NCI-H2107 treated with DMSO at 0.1 percent for 48 hours (cell line): ENCODE measurements around the gene JPT1.
A peak's percentile ranks its signal among the peaks of the same experiment; 100 is the strongest.

Experiments used
- DNase-seq: peaks from one replicate; lab custom pipeline; 2025; ENCODE audit not compliant: unreplicated experiment; lab: John Stamatoyannopoulos, UW

The JPT1 gene

DNA sequence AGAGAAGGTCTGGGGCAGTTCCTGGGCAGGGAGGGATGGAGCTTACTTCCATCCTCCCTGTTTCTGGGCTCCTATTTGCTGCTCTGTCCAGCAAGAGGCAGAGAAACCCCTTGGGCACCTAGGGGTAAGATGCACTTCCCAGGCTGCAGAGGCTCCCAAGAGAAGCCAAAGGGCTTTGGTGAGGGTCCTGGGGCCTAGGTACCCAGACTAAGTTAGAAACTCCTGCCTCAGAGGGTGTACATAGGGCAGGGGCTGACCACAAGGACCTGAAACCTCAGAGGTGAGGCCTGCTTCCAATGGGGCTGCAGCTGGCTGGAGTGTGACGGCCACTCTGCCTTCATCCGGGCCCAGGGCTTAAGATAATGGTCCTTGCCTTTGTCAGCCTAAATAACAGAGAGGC, 46.1 kb downstream of the JPT1 start:
- DNase-seq, result no peak

DNA sequence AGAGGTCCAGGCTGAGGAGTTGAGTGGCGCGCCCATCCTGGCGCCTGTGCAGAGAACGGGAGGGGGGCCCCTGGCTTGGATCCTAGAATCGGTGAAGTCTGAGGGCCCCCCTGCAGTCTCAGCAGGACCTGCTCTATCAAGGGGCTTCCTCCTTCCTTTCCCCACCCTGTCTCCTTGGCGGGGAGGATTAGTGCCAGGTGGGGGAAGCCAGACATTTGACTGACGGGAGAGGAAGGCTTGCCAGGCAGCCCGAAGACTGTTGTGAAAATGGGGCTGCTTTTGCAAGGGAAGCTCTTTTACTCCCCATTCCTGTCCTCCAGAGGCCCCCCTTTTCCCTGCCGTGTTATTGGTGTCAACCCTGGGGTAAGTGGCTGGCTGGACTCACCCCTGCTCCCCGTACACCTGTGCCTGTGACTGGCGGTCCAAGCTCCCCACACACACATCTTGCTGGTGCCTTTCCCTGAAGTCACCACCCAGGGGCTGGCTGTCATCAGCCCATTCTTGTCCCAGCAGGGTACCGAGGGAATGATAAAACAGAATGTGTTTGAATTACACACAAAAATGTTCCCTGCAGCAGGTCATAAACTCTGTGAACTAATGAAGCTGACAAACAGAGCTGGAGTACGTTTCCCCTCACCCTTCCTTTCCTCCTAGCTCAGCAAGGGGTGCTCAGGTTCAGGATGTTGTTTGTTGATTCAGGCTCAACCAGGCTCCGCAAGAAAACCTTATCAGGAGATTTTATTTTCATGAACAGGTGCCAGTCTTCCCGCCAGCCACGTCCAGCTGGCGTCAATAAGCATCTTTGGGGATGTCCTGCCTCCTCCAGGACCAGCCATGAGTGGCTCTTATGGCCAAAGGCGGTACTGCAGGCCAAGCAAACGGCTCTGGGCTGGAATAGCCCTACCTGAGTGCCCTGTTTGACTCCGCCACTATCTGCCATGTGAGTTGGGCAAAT, 48.9 kb downstream of the JPT1 start:
- peak; percentile 53 for DNase-seq

DNA sequence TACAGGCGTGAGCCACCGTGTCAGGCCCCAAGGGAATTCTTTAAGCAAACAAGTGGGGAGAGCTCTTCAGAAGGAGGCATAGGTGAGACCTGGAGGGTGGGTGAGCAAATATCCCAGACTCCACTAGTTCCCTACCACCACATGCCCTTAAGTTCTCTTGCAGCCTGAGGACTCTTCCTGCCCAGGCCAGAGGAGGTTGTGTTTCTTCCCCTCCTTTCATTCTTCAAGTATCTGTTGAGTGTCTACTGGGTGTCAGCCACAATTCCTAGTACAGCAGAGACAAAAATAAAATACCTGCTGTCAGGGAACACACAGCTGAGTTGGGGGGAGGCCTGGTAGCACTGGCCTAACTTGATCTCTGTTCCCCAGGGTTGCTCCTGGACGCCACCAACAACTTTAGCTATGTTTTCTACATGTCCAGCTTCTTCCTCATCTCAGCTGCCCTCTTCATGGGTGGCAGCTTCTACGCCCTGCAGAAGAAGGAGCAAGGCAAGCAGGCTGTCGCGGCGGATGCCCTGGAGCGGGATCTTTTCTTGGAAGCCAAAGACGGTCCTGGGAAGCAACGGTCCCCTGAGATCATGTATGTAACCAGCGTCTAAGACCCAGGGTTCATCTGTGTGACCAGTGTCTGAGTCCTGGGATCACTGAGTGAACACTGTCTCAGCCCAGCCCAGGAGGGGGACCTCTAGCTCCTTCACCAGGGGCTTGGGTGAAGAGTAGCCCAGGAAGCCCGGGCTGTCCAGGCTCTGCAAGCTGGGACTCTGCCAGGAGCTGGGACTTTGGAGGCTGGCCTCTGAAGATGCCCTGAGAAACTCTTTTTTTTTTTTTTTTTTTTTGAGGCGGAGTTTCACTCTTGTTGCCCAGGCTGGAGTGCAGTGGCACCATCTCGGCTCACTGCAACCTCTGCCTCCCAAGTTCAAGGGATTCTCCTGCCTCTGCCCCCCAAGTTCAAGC, 50.4 kb downstream of the JPT1 start:
- DNase-seq, result no peak

DNA sequence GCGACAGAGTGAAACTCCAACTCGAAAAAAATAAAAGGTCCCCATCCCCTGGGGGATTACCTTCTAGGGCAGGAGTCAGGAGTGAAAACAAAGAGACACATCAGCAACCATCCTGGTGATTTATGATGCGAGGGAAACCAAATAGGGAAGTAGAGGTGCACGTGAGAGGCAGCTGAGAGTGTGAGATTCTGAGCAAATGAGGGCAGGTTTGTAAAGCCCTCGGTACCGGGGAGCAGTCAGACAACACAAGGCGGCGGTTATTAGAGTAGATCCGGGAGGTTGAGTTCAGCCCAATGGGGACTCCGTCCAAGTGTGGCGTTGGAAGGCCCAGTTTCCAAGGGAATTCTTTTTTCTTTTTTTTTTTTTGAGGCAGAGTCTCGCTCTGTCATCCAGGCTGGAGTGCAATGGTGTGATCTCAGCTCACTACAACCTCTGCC, 51.9 kb downstream of the JPT1 start:
- peak; percentile 46 for DNase-seq

DNA sequence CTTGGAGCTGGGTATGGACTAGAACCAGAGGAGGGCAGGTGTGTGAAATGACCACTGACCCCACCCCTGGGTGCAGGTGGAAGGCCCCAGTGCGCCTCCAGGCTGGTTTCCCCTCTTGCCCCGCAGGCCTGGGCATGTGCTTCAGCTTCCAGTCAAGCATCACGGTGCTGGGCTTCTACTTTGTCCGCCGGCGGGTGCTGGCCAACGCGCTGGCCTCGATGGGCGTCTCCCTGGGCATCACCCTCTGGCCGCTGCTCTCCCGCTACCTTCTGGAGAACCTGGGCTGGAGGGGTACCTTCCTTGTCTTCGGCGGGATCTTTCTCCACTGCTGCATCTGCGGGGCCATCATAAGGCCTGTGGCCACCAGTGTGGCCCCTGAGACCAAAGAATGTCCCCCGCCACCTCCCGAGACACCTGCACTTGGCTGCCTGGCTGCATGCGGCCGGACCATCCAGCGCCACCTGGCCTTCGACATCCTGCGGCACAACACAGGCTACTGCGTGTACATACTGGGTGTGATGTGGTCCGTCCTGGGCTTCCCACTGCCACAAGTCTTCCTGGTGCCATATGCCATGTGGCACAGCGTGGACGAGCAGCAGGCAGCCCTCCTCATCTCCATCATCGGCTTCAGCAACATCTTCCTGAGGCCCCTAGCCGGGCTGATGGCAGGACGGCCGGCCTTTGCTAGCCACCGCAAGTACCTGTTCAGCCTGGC, 54.3 kb downstream of the JPT1 start:
- DNase-seq, result no peak

DNA sequence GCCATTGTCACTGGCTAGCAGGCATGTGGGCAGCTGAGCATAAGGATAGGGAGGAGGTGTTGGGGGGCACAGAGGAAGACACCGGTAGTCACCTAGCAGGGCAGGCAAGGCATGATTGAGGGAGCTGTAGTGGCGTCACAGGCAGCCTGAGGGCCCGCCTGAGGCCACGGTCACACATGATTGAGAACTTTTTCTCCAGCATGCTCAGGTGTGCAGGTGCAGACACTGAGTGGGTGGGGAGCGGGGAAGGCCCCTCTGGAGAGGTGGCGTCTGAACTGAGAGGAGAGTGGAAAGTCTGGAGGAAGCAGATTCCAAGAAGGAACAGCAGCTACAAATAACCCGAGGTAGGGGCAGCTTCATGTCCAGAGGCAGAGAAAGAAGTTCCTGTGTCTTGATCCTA, 55.5 kb downstream of the JPT1 start:
- no peak for DNase-seq

DNA sequence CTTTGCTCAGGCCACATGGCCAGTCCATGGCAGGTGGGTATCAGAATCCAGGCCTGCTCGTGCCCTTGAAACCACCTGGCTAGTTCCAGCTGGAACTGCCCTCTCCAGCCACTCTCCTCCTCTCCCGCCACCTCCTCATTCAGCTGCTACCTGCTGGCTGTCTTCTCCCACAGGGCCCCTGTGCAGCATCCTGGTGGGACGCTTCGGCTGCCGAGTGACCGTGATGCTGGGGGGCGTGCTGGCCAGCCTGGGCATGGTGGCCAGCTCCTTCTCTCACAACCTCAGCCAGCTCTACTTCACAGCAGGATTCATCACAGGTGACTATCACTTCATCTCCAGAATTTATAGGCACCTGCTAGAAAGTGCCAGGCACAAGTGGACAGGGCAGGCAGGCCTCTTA, 56.4 kb downstream of the JPT1 start:
- no peak for DNase-seq

DNA sequence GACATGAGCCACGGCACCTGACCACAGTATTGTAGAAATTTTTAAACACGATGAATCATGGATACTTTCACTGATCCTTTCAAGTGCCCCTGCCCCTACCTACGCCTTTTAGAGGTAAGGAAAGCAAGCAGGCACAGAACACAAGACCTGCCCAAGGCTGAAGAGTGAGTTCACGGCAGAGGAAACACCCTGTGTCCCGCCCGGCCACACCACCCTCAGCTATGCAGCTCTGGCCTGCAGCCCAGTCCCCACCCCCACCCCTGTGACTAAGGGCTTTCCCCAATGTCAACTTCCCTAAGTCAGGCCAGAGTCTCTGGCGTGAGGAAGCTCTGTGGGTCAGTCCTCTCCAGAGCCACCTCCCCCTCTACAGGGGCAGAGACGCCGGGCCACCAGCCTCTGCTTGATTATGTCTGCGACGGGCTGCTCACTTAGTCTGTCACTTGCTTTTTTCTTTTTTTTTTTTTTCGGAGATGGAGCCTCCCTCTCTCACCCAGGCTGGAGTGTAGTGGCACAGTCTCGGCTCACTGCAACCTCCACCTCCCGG, 58.2 kb downstream of the JPT1 start:
- no peak for DNase-seq

DNA sequence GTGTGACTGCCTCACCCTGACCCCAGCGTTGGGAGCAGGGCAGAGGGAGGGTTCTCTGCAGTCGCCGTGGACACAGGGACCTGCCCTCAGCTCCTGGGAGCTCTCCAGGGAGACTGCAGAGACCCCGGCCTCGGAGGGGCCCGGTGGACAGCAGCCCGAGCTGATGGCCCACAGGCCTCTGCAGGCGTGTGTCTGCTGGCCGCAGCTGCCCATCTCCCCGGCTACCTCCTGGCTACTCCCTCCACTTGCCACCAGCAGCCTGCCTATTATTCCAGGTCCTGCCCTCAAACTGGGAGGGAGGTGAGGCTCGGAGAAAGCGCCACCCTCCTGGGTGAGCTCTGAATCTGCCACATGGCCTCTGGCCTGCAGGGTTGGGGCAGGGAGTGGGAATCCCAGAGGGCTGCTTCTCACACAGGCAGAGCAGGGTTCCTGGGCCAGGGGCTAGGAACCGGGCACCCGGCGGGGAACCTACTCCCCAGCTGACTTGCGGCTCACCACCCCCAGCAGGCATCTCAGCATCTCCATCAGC, 59.4 kb downstream of the JPT1 start:
- DNase-seq, result no peak

DNA sequence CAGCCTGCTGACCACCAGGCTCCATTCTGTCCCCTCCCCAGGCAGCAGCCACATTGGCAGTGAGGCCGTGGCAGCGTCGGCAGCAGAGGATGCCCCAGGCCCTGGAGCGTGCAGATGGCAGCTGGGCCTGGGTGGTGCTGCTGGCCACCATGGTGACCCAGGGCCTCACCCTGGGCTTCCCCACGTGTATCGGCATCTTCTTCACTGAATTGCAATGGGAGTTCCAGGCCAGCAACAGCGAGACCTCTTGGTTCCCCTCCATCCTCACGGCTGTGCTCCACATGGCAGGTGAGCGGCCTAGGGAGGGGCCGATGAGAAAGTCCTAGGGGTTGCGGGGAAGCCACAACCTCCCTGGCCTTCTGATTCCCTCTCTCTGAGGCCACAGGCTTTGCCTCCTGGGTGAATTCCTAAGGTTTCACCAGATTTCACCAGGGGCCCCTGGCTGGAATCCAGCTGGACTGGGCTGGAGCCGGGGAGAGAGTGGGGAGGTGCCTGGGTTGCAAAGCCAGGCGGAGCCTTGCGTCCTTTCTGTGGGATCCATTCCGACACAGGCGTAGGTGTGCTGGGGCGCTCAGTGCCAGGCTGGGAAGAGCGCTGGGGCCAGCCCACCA, 60.7 kb downstream of the JPT1 start:
- DNase-seq, result no peak

DNA sequence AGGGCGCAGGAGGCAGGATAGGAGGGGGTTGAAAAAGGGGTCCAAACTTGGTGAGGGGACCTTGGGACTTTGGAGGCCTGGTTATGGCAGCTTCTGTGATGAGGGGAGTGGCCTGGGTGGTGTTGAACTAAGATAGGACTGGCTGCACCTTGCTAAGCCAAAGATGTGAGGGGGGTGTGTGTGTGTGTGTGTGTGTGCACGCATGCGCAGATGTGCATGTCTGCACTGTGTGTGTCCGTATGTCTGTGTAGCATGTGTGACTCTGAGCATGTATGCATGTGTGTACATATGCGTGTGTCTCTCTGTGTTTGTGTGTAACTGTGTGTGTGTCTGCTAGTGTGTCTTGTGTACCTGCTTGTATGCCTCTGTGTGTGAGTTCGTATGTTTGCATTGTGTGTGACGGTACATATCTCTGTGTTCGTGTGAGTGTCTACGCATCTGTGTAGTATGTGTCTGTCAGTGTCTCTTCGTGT, 62.4 kb downstream of the JPT1 start:
- DNase-seq, result no peak

DNA sequence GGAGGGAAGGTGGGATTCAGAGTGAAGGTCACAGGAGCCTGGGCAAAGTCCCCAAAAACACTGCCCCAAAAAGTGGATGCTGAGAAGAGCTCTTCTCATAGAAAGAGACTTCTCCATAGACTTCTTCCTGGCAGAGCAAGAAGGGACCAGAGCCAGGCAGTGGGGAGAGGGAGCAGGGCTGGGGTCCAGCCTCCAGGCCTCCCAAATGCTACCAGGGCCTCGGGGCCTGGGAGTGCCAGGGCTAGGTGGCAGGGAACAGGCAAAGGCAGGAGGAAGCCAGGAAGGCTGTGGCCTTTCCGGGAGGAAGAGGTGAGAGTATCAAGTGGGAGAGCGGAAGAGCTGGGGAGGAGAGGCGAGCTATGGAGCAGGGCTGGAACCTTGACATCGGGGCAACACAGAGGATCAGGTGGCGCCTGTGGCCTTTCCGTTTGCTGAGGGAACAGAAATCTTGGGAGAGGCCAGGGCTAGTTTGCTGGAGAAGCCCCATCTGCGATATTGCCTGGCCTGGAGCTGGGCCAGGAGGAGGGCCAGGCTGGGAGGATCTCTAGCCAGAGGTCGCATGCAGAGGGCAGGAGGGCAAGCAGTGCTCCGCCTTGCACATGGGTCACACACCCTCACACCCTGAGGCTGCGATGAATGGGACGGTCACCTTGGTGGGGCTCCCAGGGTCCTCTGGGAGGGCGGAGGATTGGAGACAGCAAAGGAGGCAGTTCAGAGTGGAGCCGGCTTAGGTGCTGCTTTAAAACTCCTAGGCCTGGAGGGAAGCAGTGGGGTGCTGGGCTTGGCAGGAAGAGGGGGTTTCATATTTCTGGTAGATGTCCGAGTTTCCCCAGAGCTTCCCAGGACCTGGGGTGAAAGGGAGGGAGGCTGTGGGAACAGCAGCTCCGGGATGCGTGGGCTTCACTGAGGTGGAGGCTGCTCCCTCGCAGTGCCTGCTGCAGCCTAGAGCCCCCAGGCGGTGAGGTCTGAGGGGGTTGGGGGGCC, 63.1 kb downstream of the JPT1 start:
- no peak for DNase-seq

DNA sequence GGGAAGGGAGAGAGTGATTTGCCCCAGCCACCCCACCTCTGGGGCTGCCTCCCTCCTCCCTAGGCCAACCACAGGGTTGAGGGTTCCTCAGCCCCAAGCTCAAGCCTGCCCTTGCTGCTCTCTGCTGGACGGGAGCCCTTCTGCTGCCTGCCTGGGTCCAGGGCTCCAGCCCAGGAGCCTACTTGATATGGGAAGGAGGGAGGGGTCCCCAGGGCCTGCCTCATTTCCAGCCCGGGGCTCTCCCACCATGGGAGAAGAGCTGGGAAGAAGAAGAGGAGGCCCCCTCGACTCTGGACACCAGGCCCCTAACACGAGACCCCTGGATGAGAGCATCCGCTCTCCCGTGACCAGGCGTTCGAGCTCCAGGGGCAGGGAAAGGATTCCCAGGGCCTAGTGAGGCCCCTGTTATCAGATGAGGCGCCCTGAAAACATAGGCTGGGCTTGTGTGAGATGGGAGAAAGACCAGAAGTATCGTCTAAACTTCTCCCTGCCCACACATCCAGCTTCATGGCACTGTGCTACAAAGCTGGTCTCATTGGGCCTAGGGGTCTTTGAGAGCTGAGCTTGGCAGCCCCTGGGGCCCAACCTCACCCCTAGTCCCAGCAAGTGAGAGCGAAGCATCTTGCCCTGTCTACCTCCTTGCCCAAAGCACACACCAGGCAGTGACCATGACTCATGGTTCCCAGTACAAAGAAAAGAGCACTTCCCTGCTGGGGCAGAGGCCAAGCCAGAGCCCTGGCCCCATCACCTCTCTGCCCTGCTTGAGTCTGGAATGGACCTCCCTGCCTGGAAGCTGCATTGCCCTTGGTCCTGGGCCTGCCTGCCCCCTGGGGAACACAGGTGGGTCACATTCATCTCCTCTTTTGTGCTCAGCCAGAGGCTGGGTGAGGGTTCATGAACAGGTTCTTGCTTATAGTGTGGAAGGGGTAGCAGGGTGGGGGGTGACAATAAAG, 65.6 kb downstream of the JPT1 start:
- DNase-seq, result no peak

DNA sequence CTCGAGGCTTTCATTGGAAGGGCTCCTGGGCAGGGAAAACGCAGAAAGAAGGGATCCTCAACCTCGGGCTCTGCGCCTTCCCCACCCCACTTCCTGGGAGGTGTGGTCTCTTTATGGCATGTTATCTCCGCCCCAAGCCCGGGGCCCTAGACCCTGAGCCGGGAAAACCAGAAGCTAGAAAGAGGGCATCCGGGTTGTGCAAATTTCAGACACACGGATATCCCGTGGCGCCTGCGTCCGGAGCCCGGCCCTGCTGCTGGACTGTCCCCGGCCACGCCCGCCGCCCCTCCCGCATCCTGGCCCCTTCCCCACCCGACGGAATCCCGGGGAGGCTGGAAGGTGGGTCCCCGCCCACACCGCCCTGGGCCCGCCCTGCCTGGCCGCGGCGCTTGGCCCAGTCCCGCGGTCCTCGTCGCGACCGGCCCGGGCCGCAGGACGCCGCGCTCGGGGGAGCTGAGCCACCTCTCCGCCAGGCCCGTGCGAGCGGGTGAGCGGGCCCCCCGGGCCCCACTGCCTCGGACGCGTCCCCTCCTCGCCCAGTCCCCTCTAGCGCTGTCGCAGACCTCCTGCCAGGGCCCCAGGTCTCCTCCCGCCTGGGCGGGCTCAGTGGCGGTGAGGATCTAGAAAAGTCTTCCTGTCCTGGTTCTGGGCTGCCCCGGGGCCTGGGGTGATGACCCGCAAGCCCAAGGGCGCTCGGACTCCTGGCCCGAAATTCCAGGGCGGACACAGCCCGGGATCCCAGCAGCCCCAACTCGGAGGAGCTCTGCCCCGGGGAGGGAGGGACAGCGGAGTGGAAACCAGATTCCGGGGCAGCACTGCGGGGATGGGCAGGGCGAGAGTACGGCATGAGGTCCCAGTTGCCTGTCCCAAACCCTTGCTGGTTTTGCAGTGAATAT, 66.5 kb downstream of the JPT1 start, which contains the start of gene SLC16A5:
TSS of gene SLC16A5 (plus strand) at position 397 of the 896 bp plus-strand sequence. CDS start 5,683 bp downstream, outside the sequence.
- DNase-seq, result no peak

DNA sequence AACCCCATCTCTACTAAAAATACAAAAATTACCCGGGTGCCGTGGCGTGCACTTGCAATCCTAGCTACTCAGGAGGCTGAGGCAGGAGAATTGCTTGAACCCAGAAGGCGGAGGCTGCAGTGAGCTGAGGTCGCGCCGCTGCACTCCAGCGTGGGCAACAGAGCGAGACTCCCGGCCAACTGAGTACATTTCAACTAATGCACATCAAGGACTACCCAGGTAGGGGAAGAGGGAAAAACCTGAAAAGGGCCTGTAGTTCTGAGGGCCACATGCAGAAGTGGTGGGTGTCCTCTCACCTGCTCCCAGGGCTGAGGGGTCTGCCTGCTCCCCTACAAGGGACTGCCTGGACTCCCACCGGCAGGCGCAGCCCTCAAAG, 67.1 kb downstream of the JPT1 start:
- DNase-seq, result no peak

DNA sequence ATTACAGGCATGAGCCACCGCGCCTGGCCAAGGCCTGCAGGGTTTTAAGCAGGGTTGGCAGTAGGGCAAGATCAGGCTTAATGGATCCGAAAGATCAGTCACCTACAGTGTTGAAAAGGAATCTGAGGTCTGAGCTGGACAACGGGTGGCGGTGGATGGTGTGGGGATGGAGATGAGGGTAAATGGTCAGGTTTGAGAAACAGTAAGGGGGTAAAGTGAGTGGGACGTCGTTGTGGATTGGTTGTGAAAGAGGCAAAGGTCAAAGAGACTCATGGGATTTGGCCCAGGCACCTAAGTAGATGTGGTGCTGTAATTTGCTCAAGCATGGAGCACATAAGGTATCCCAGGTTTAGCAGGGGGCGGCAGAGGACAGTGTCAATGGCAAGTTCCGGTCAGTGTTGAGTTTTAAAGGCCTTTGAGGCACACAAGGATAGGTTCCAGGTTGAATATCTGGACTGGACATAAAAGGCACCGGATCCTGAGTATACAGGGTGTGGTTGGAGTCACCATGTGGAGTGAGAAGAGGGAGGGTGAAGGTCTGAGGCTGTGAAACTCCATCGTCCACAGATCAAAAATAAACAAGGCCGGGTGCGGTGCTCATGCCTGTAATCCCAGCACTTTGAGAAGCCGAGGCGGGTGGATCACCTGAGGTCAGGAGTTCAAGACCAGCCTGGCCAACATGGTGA, 67.7 kb downstream of the JPT1 start:
- no peak for DNase-seq
